Right cardiac atrium (tissue), 5 donors: ENCODE measurements around the gene NYAP1. TPM values are rescaled to one million over a fixed set of nuclear protein-coding genes. Genes with fewer than 3 reads are reported as not detected.

Experiments used
- ATAC-seq, 2 donors: fragments of 200-7000 bp; cut with Tn5 transposase; one replicate each; pipeline versions ENCODE4 v1.8.0 to v1.9.1; 2020; ENCODE audit warnings: moderate library complexity in 2 of 2, mild to moderate bottlenecking in 1 of 2
- DNase-seq, 3 donors: peaks; one replicate each; pipeline ENCODE4 v3.0.0-alpha.2; 2020
- H3K27ac ChIP-seq: one replicate; pipeline ENCODE4 v1.5.1; 2013; ENCODE audit warnings: mild to moderate bottlenecking, low read length, control low read depth, moderate library complexity
- H3K27me3 ChIP-seq: one replicate; pipeline ENCODE4 v1.6.1; 2013; ENCODE audit not compliant: control insufficient read depth, insufficient read depth
- H3K4me1 ChIP-seq: one replicate; pipeline ENCODE4 v1.6.1; 2013; ENCODE audit warnings: low read length; ENCODE audit not compliant: control insufficient read depth, insufficient read depth
- H3K4me3 ChIP-seq: one replicate; pipeline ENCODE4 v1.5.1; 2013; ENCODE audit warnings: low read length, control low read depth
- H3K9me3 ChIP-seq: one replicate; pipeline ENCODE4 v1.6.1; 2013; ENCODE audit warnings: low read length; ENCODE audit not compliant: control insufficient read depth
- WGBS: extraction: QIAGEN DNeasy Blood & Tissue Kit; methylation state at CpG from one replicate; pipeline ENCODE4 v1.1.7; 2013; 5-methylcytosine and 5-hydroxymethylcytosine counted together
- intact Hi-C, 4 donors: fragments of 100-400 bp; cut with DNase I; formaldehyde crosslinking; loops; one replicate each; pipeline versions ENCODE4 v1.11.0 to v1.14.0; 2022 to 2023
- polyA plus RNA-seq: library from polyadenylated mRNA; stranded (reverse); fragments of 200-250 nt; gene quantifications from one replicate; pipeline ENCODE4 v1.2.3, GENCODE V29; 2013
- total RNA-seq, 4 donors: library from RNA; stranded (reverse); fragmentation: NEBNext Ultra II Directional; extraction: Animal tissue kit (Norgen Biotek cat#: 25700); gene quantifications; one replicate each; pipeline ENCODE4 v1.2.1, GENCODE V29; 2021
- donor health status: healthy with polysubstance abuse.
- donor health status: DM: no; HTN: yes; CAD: no.
- donor health status: DM: no; HTN: no; CAD: no.
- donor health status: DM: no; HTN: yes; CAD: no; lungs with severe emphysema.
- donor health status: DM: yes; HTN: yes; CAD: no.

The NYAP1 gene
- total and polyA plus RNA-seq, 5 donors = 0.39 to 1.1 (median 0.76) TPM

DNA sequence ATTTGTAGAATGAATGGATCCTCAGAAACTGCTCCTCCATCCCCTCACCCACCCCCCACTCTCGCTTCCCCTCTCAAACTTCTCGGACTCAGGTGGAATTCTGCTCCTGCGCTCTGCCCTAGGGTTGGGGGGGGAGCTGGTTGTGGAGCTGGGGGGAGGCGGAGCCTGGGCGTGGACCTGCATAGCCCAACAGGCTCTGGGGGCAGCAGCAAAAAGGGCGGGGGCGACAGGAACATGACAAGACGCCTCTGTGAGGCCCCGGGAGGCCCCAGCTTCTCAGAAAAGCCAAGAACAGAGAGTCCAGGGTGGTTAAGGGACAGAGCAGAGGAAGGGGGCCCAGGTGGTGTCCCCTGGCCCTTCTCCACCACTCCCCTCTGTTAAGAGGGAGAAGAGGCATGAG, 8.2 kb upstream of the NYAP1 start:
- Histone ChIP-seq H3K4me1 (peaks cover 19% of the 10 kb centered on the region), H3K27ac (peak overlapping the region; percentile 80), H3K27me3 (no peaks in the 10 kb centered on the region), H3K9me3 (no peaks in the 10 kb centered on the region), H3K4me3 (peak overlapping the region; percentile 16)
- WGBS = 26% methylated on average over 9 of the region's 9 CpGs
- intact Hi-C loops = loop anchor here in 2 of 4 donors (5.0 to 10.0 kb wide), 2 partner anchors 72 to 209 kb away; no protein-coding TSS in a partner anchor
- peak; percentile 63 to 91 (median 85) for DNase-seq
- no peak for ATAC-seq

DNA sequence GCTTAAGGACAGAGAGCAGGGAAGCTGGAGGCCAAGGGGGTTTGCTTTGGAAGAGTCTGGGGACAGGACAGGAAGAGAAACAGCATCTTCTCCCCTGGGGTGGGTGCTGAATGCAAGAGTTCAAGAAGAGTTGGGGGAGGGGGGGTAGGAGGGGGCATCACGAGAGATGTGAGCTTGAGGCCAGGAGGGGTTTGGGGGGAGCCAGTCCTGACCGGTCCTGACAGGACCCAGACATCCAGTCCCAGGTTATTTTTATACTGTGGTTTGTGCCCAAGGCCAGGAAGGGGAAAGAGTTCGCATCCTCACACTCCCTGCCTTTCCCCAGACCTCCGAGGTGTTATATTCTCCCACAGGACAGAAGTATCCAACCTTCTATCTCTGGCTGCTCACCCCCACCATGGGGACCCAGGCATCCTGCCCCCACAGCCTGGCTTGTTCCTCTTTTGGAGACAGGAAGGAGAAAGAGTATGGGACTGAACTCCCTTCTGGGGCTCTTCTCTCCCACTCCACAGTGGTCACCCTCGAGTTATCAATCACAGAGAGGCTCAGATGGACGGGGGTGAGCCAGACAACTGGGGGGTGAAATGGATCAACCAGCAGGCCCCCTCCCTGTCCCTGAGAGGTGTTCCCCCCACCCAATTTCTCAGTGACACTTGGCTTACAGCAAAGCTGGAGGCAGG, 7.5 kb upstream of the NYAP1 start:
- Histone ChIP-seq H3K9me3 (no peaks in the 10 kb centered on the region), H3K27me3 (no peaks in the 10 kb centered on the region), H3K4me1 (peaks cover 19% of the 10 kb centered on the region), H3K27ac (peak overlapping the region; percentile 82), H3K4me3 (peak overlapping the region; percentile 85)
- DNase-seq (peak in 1 of 3 donors; percentile 43), ATAC-seq (no peak)
- 11% methylated on average over 6 of the region's 6 CpGs for WGBS
- intact Hi-C loops = loop anchor here in 2 of 4 donors (5.0 to 10.0 kb wide), 2 partner anchors 71 to 209 kb away; no protein-coding TSS in a partner anchor

DNA sequence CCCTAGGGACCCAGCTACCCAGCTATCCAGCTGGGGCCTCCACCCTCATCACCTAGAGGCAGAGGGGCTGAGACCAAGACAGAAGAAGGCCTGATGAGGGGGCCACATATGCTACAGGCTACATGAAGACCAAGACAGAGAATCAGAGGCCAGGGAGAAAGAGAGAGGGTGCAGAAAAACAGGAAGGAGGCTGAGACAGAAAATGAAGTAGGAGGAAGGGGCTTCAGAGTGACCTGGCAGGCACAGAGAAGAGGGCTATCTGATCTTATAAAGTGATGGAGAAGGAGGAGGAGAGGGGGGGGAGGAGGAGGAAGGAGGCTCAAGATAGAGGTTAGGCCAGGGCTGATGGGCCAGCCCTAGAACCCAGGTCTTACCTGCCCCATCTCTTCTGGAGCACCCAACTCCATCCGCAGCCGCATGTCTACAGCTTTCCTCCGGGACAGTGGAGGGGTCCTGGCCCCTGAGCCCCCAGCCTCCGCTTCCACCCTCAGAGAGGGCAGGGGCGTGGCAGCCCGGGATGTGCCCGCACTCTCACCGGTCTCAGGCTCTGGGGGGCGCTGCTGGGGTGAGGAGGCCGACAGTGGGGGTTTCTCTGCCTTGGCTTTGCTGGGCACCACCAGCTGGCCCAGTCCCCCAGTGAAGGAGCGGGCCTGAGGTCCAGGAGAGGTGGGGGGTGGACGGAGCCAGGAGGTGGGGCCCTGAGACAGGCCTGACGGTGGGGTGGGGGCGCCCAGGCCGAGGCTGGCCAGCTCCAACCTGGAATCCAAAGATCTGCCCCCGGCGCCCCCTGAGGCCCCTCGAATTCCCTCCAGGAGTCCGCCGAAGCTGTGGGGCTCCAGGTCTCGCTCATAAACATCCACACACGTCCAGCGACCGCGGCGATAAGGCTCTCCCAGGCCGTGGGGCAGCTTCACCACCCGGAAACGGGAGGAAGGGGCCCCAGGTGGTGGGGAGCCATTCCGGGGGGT, 6.5 kb upstream of the NYAP1 start:
- H3K4me1 ChIP-seq = peaks cover 17% of the 10 kb centered on the region
- intact Hi-C loops = loop anchor here in 2 of 4 donors (5.0 to 10.0 kb wide), 2 partner anchors 70 to 208 kb away; no protein-coding TSS in a partner anchor
- H3K27ac ChIP-seq = peak overlapping the region; percentile 33
- DNase-seq (peak in 2 of 3 donors; percentile 64 to 76), ATAC-seq (no peak)
- H3K4me3 ChIP-seq = peak overlapping the region; percentile 85
- H3K9me3 ChIP-seq = no peaks in the 10 kb centered on the region
- H3K27me3 ChIP-seq = no peaks in the 10 kb centered on the region
- 9% methylated on average over 30 of the region's 30 CpGs for WGBS

DNA sequence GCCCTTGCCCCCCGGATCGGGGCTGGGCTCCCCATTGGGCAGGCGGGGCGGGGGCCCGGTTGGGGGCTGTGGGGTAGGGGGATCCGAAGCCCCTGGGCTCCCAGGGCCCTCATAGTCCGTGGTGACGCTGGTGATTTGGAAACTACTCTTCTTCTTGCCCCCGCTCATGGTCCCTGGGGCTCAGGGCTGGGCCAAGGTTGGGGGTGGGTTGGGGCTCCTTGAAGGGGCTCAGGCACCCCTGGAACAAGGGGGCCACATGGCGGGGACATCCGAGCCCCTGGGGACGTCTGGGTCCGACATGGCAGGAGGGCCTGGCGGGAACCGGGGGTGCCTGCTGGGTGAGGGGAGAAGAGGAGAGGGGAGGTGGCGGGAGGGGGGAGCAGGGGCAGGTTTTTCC, 5.9 kb upstream of the NYAP1 start:
- Histone ChIP-seq H3K4me3 (peak overlapping the region; percentile 85), H3K27me3 (no peaks in the 10 kb centered on the region), H3K9me3 (no peaks in the 10 kb centered on the region), H3K4me1 (peaks cover 16% of the 10 kb centered on the region), H3K27ac (peak overlapping the region; percentile 61)
- intact Hi-C loops = loop anchor here in 2 of 4 donors (5.0 to 10.0 kb wide), 2 partner anchors 69 to 207 kb away; no protein-coding TSS in a partner anchor
- 2% methylated on average over 16 of the region's 16 CpGs for WGBS
- peak in 2 of 3 donors; percentile 57 to 74 for DNase-seq
- ATAC-seq = no peak

DNA sequence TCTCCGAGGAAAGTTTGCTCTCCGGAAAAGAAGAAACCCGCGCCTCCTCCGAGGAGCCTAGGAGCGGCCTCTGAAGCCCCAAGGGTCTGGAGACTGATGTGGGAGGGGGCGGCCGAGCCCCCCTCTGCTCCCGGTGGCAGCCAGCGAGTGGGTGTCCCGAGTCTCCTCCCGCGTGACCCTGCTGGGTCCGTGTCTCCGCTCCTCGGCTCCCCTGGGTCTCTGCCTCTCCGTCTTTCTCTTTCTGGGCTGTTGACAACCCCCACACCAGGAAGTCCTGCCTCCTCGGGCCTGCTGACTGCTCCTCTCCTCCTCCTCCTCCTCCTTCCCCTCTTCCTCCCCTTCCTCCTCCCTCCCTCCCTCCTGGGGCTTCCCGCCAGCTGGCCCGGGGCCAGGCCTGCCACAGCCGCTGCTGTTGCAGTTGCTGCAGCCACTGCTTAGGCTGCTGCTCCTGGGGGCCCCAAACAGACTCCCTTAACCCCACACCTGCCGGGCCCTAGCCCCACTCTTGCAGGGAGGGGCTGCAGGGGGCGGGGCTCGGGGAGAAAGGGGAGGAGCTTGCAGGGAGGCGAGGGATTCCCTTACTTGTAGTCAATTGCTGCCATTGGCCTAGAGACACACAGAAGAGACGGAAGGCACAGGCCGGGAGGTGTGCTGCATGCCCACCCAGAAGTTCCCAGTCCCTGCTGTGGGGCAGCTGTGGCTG, 4.6 kb upstream of the NYAP1 start, which contains the start of gene TSC22D4:
TSC22D4 (minus strand) TSS at position 257 of the 703 bp plus-strand sequence. CDS start 1,176 bp downstream, outside the sequence.
- peak; percentile 95 to 99 (median 97) for DNase-seq
- peaks cover 12% of the 10 kb centered on the region for H3K4me1 ChIP-seq
- H3K27me3 ChIP-seq = no peaks in the 10 kb centered on the region
- 1% methylated on average over 27 of the region's 27 CpGs for WGBS
- H3K27ac ChIP-seq = peak within 1 kb of the TSS; percentile 69
- no peaks in the 10 kb centered on the region for H3K9me3 ChIP-seq
- peak within 1 kb of the TSS; percentile 85 for H3K4me3 ChIP-seq
- peak; percentile 93 to 94 for ATAC-seq
- intact Hi-C loops = loop anchor here in 2 of 4 donors (5.0 to 10.0 kb wide), 2 partner anchors 68 to 206 kb away; no protein-coding TSS in a partner anchor

DNA sequence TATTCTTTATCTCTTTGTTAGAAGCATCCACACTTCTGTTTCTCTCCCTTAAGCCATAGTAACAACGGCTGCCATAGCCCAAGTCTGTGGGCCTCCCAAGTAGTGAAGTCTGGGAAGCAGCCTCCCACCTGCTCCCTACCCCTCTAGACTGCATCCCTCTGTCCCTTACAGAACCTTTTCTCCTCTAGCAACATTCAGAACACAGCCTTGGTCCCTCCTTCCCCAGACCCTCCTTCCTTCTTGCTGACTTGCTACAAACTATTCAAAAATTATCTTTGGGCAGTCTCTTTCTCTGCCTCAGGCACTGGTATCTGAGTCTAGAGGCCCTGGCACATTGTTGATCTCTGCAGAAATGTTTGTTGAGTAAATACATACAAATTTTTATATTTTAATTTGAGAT, 2.3 kb upstream of the NYAP1 start:
- intact Hi-C loops = loop anchor here in 1 of 4 donors (5.0 kb wide), 1 partner anchor 76 kb away; no protein-coding TSS in a partner anchor
- Histone ChIP-seq H3K27me3 (no peaks in the 10 kb centered on the region), H3K27ac (no peak overlapping the region), H3K4me1 (peaks cover 10% of the 10 kb centered on the region), H3K9me3 (no peaks in the 10 kb centered on the region), H3K4me3 (no peak overlapping the region)
- WGBS = 78% methylated on average over 1 of the region's 1 CpG
- ATAC-seq (no peak), DNase-seq (no peak)

DNA sequence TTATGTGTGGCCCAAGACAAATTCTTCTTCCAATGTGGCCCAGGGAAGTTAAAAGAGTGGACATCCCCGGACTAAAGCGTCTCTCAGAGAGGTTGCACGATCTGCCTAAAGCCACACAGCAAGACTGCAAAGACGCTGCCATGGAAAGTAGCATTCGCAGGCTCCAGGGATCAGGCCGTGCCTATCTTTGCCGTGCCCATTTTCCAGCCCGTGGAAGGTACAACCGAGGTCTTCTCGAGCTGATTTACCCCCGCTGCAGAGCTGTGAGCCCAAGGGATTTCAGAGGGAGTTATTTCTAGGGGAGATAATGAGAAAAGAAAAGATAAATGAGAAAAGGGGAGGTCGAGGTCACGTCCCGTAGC, 1.0 kb upstream of the NYAP1 start:
- DNase-seq (no peak), ATAC-seq (no peak)
- intact Hi-C loops = loop anchor here in 1 of 4 donors (5.0 kb wide), 1 partner anchor 75 kb away; no protein-coding TSS in a partner anchor
- WGBS = 40% methylated on average over 14 of the region's 14 CpGs
- Histone ChIP-seq H3K9me3 (no peaks in the 10 kb centered on the region), H3K4me3 (peak overlapping the region; percentile 71), H3K27ac (no peak overlapping the region), H3K27me3 (no peaks in the 10 kb centered on the region), H3K4me1 (peaks cover 3% of the 10 kb centered on the region)

DNA sequence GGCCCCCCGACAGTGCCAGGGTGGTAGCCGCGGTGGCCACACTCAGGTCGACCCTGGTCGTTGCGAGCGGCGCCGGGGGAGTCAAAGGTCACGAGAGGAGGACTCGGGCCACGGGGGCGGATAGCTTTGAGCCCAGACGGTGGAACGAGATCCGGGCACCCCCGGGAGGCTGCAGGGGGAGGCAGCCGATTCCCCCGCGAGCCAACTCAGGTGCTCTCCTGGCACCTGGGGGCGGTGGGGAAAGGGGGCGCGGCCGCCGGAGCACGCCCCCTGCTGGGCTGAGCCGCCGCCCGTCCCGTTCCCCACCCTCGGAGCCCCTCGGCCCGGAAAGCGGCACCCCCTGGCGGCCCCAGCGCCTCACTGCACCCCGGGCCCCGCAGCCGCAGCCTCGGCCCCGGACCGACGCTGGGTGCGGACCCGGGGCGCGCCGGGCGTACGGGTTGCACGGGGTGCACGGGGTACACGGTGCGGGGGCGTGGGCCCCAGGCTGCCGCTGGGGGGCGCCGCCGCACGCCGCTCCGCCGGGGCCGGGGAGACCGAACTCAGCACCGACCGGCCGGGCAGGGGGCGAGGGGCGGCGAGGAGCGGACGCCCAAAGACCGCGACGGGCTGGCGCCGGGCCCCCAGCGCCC, 521 bp upstream of the NYAP1 start:
- H3K9me3 ChIP-seq = no peaks in the 10 kb centered on the region
- under 1% methylated on average over 79 of the region's 79 CpGs for WGBS
- DNase-seq (peak; percentile 65 to 91 (median 90)), ATAC-seq (peak; percentile 44 to 47)
- peak overlapping the region; percentile 71 for H3K4me3 ChIP-seq
- H3K27me3 ChIP-seq = no peaks in the 10 kb centered on the region
- intact Hi-C loops = loop anchor here in 1 of 4 donors (5.0 kb wide), 1 partner anchor 74 kb away; no protein-coding TSS in a partner anchor
- peaks cover 3% of the 10 kb centered on the region for H3K4me1 ChIP-seq
- H3K27ac ChIP-seq = no peak overlapping the region

DNA sequence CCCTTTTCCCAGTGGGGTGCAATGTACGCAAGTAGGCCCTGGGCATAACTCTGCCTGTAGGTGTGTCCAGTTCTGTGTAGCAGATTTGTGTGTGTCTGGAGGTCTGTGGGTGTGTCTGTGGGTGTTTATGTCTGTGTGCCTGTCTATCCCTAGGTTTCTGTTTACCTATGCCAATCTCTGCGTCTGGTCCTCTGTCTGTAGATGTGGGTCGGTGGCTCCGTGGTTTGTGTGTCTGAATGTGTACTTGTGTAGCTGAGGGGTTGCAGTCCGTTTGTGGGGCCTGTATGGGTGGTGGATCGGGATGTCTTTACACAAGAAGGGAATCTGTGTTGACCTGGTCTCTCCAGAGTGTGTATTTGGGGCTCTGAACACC, 932 bp downstream of the NYAP1 start:
- Histone ChIP-seq H3K9me3 (no peaks in the 10 kb centered on the region), H3K4me3 (no peak overlapping the region), H3K27ac (no peak overlapping the region), H3K27me3 (no peaks in the 10 kb centered on the region), H3K4me1 (peaks cover 3% of the 10 kb centered on the region)
- intact Hi-C loops = loop anchor here in 1 of 4 donors (5.0 kb wide), 1 partner anchor 73 kb away; no protein-coding TSS in a partner anchor
- 92% methylated on average over 6 of the region's 6 CpGs for WGBS
- ATAC-seq = no peak
- no peak for DNase-seq

DNA sequence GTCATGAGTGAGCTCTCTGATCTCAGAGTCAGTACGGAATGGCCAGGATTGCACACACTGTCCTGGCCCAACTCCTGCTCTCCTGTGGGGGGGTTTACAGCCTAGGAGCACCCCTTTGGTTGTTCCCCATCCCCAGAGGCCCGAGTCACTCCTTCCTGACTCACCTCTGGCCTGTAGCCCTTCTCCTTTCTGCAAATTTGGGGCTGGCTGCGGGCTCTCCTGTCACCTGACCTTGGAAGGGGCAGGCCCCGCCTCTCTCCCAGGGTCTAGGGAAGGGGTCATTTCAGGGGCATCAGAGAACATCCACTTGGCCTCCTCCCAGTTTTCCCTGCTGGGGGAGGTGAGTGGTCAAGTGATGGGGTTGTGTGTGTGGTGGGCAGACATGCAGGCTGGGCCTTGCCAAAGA, 1.7 kb downstream of the NYAP1 start:
- DNase-seq (no peak), ATAC-seq (no peak)
- WGBS = 79% methylated on average over 4 of the region's 4 CpGs
- H3K27me3 ChIP-seq = no peaks in the 10 kb centered on the region
- H3K9me3 ChIP-seq = no peaks in the 10 kb centered on the region
- intact Hi-C loops = no loop called here
- H3K27ac ChIP-seq = no peak overlapping the region
- peaks cover 3% of the 10 kb centered on the region for H3K4me1 ChIP-seq
- no peak overlapping the region for H3K4me3 ChIP-seq
